Stimulated activated CD8-positive, alpha-beta memory T cell treated with anti-CD3 and anti-CD28 coated beads, Interleukin-4, amount 100 ng/mL, for 48 hours (primary cell): ENCODE results near the gene WDR45.
A peak's percentile ranks its signal among the peaks of the same experiment; 100 is the strongest.

Source experiments
- DNase-seq: peaks from one replicate; pipeline ENCODE4 v3.0.0-alpha.2; 2020

WDR45 gene

DNA sequence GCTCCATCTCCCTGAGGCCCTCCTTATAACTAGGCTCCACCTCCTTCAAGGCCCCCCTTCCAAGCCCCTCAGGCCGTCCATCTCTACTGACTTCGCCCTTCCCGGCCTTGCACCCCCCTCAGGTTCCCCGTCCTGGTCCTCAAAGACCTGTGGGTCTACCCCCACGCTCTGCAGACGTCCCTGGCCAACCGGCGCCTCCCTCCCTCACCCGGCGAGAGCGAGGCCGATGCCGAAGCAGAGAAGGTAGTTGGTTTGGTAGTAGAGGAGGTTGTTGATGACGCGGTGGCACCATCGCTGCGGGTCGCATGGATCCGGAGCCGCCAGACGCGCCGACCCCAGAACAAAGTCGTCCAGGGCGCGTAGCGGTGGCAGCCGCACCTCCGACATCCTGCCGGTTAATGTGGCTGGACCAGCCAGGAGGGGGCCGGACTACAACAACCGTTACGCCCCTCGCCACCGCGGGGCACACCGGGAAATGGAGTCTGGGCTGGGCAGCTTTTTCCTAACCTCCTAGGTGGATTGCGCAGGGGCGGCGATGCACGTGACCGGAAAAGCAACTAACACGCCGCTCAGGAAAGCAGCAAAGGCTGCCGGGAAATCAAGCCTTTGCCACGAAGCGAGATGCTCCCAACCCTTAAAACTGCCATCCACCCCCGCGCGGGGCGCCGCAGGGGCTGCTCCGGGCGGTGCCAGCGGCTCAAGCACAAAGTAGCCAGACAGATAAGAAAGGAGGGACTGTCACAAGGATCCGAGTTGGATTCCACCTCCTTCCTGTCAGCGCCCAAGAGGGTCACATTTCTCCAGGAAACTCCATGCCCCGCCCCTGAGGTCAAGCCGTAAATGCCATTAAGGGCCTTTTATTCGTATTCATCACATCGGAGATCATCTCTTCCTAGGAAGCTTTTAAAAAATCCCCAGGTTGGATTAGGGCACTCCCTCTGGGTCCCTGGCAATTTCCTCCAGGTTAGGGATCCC, 5.8 kb downstream of the WDR45 start, which contains the start of gene PRAF2:
PRAF2 (minus strand) TSS at position 402 of the 975 bp plus-strand sequence; CDS start at position 387, 15 bp downstream.
- DNase-seq, result peak; percentile 90

DNA sequence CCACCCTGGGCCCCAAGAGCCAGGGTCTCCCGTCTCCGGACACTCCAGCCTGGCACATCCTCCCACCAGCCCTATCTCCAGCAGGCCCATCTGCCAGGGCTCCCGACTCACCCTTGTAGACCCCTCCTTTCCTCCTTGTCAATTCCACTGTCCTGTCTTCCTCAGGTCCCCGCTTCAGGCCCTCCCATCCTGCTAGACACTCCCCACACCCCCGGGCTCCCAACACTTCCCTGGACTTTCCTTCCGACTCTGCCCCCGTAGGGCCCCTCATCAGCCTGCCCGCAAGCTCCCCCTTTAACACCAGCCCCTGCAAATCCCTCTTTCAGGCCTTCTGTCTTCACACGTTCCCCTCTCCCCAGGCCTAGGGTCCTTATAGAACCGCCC, 7.0 kb downstream of the WDR45 start:
- DNase-seq, result no peak

DNA sequence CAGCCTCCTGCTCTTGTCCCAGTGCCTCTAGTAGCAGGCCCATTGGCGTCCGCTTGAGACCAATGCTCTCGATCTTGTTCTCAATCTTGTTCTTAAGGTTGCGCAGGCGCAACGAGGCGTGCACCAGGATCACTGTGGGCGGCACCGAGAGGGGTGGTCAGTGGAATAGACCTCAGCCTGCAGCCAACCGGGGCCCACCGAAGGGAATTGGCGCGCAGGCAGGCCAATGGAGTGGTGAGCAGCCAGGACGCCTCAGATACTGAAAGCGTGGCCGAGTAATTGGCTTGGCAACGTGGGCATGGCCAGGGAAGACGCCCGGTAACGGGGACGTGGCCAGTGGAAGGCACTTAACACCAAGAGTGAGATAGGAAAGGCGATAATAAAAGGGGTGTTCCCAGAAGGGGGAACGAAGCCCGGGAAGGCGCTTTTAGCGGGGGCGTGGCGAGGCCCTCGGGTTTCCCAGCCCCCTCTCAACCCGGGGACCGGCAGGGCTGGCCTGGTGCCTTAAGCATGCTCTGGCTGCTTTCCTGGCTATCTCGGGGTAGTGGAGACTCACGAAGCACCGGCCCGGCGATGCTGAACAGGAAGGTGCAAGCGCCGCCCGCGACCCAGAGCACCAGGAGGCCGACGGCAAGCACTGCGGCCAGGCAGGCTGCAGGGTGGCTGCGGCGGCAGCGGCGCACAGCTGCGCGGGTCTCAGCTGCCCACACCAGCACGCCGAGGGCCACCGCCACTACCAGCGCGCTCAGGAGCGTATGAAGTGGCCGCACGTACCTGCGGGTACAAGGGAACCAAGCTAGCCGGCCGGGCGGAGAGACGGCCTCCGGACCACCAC, 7.6 kb downstream of the WDR45 start:
- DNase-seq, result no peak

DNA sequence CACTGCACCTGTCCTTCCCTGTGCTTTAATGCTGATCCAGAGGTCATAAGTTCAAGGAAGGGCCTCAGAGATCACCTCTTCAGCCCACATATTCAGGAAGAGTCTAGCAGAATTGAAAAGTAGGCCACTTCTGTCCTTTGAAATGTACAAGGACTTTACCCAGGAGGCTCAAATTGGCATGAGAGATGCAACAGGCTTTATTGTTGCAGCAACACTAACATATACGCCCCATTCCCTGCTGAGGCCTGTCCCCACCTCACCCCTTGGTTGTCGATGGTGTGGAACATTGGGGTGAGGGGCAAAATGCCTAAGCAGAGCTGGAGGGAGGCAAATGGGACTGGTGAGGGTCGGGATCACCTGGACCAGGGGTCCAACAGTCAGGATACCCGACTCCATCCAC, 8.7 kb downstream of the WDR45 start:
- no peak for DNase-seq

DNA sequence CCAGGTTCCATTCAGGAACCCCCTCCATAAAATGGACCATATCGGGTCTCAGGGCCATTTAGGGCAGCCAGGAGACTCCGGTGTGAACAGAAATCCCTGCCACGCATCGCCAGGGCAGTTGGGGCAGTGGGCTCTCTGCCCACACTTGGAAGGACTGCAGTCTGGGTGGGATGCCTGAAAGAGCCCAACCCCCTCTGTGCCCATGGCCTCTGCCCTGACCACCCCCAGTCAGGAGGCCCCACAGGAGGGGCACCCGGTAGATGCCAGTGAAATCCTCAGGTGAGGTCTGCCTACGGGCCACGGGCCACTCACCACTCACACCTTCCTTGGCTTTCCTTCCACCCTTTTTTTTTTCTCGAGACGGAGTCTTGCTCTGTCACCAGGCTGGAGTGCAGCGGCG, 10.6 kb downstream of the WDR45 start:
- DNase-seq, result no peak

DNA sequence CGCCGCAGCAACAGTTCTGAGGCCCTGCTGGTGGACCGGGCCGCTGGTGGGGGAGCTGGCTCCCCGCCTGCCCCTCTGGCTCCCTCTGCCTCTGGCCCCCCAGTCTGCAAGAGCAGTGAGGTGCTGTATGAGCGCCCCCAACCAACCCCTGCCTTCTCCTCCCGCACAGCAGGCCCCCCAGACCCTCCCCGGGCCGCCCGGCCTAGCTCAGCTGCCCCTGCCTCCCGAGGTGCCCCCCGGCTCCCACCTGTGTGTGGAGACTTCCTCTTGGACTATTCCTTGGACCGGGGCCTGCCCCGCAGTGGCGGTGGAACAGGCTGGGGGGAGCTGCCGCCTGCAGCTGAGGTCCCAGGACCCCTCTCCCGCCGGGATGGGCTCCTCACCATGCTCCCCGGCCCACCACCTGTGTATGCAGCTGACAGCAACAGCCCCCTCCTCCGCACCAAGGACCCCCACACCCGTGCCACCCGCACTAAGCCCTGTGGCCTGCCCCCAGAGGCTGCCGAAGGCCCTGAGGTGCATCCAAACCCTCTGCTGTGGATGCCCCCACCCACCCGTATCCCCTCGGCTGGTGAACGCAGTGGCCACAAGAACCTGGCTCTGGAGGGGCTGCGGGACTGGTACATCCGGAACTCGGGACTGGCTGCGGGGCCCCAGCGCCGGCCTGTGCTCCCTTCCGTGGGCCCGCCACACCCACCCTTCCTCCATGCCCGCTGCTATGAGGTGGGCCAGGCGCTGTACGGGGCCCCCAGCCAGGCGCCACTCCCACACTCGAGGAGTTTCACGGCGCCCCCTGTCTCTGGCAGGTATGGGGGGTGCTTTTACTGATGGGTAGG, 12.2 kb downstream of the WDR45 start:
- no peak for DNase-seq

DNA sequence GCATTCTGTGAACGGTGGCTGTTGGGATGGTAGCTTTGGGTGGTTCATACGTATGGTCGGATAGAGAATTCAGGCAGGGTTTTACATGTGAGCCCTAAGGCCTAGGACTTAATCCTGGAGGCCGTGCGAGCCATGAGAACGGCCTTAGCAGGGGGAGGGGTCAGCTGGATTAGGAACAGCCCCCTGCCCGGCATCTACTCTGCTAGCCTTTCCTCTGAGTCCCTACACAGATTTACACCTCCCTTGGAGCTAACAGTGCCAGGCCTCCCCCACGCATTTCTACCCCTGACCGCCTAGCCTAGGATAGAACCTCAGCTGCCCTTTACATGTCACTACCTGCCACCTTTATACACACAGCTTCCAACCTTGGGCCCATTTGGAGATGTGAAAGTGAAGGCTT, 13.0 kb downstream of the WDR45 start:
- no peak for DNase-seq

DNA sequence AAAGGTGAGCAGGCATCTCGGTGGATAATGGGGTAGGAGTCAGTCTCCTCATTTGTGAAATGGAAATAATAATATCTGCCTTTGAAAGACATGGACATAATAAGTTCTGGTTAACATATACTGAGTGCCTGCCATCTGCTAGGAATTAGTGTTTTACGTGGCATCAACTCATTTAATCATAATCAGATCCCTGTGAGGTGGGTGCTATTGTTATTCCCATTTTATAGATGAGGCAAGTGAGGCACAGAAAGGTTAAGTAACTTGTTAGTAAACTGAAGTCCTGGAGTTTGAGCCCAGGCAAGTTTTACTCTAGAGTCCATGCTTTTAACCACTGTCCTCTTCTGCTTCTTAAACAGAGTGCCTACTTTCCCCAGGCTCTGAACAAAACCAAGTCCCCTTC, 13.4 kb downstream of the WDR45 start:
- DNase-seq, result no peak

DNA sequence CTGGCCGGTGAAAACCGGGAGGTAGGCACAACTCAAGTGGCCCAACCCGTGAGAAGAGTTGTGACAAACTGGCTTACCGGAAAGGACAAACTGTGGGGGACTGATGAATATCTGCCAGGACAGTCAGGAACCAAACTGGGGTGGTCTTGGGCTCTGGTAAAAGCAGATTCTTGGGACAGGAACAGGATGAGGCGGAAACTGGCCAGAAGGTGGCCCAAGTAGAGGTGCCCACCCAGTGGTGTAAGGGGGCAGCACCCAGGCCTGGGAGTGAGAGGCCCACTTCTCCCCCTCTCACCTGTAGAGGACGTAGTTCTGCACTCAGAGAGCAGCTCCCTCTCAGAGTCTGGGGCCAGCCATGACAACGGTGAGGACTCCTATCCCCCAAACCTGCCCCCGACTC, 15.0 kb downstream of the WDR45 start:
- DNase-seq, result no peak

DNA sequence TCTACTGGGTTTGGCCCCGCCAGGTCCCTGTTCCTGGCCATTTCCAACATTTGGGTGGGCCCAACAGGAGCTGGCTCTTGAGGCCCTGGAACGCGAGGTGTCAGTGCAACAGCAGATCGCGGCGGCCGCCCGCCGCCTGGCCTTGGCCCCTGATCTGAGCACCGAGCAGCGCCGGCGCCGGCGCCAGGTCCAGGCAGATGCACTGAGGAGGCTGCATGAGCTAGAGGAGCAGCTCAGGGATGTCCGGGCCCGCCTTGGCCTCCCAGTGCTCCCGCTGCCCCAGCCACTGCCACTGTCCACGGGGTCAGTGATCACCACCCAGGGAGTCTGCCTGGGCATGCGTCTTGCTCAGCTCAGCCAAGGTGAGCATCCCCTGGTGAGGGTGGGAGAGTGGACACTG, 15.4 kb downstream of the WDR45 start:
- no peak for DNase-seq

DNA sequence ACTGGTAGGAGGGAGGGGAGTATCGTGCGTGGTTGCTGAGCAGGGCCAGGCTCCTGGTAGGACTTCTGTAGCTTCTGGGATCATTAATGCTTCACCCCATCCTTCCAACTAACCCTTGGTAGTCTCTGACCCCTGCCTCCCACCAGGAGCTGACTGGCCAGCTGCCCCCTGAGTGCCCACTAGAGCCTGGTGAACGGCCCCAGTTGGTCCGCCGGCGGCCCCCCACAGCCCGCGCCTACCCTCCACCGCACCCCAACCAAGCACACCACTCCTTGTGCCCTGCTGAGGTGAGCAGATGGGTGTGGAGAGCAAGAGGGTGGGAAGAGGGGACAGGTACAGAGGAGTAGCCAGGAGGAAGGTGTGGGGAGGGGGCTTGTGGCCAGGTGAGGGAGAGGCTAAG, 16.0 kb downstream of the WDR45 start:
- no peak for DNase-seq

DNA sequence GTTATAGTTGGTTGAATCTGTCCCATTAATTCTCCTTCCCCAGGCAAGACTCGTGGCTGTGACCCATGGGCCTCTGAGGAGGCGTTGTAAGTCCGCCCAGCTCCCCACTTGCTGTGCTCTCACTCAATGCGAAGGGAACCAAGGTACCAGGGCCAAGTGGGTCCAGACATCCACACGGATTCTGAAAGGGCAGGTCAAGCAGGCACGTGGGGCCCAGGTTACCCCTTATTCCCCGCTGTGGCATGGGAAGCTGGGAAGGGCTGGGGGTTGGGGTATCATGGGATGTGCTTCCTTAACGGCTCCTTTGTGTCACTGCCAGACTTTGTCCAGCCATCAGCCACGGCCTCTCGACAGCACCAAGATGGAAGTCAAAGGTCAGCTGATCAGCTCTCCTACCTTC, 17.8 kb downstream of the WDR45 start:
- DNase-seq, result no peak

DNA sequence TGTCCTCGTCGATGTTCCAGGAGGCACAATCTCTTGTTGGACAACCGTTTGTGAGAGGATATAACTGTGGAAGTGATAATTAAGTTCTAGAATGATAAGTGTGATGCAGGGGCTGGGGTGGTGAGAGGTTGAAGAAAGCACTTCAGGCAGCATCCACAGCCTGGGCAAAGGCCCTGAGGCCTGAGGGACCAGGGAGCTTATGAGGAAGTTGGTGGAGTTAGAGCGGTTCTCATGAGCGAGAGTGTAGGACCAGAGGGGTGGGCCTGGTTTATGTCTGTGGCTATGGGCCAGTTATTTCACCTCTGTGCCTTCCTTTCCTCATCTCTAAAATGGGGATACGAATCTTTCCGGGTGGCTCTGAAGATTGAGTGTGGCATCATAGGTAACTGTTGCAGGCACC, 18.2 kb downstream of the WDR45 start:
- DNase-seq, result no peak

DNA sequence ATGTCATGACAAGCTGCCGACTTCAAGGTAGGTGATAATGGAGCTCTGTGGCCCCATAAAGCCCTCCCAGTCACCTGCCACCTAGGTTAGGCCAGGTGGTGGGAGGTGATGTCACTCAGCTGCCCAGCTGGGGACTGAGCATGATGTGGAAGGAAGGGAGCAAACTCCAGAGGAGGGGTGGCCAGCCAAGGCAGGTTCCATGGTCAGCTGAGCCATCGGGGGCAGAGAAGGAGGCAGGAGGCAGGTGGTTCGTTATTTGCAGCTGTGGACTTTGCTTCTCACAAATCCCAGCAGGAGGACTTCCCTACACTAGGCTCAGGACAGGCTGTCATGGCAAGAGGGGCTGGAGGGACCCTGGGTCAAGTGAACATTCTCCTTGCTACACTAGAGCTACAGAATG, 18.8 kb downstream of the WDR45 start:
- DNase-seq, result no peak

DNA sequence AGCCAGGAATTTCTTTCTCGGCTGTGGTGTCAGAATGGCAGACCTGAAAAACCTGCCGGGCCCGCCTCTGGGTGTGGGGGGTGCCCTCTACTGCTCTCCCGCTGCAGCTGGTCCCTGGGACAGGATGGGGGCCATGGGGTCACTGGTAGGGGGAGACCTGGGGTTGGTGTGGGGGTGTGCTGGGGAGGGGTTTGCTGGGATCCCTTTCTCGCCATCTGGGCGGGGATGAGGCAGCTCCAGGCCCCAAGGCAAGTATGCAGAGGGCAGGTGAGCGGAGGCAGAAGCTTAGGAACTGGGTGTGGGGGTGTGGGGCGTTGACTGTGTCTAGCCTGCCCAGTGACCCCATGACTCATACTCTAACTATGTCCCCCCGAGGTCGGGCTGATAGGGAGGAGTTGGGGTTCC, 20.0 kb downstream of the WDR45 start:
- no peak for DNase-seq

DNA sequence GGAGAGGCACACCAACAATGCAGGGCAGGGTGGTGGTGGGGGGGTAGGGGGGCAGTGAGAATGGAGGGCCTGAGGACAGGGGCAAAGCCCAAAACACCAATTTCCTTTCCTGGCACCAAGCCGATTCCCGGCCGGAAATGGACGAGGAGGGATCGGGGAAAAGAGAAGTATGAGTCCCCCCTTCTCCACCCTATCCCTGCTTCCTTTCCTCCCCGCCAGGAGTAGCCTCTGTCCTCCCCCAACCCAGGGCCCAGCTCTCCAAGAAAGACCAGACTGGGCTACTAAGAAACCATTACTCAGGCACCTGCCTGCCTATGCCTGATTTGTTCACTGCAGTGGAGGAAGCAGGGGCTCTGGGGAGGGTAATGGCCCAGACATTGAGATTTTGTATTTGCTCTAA, 20.5 kb downstream of the WDR45 start:
- DNase-seq, result no peak

DNA sequence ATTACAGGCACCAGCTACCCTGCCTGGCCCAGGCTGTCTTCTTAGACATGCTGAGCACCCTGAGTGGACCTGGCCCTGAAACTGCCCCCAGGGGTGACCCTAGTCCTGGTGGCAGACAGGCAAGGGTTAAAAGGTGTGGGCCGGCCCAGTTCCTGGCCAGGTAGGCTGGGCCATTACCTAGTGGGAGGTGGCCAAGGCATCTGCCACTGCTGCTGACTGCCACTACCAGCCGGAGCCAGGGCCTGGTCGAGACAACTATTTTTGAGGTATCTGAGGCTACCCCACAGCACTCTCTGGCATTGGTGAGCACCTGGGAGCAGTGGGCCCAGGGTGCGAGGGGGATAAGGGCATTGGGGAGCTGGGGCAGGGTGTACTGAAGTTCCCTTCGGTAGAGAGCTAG, 20.9 kb downstream of the WDR45 start, which contains the start of gene CCDC120:
CCDC120 (plus strand) TSS at position 206 of the 400 bp plus-strand sequence. CDS start 3,043 bp downstream, outside the sequence.
- DNase-seq, result no peak

DNA sequence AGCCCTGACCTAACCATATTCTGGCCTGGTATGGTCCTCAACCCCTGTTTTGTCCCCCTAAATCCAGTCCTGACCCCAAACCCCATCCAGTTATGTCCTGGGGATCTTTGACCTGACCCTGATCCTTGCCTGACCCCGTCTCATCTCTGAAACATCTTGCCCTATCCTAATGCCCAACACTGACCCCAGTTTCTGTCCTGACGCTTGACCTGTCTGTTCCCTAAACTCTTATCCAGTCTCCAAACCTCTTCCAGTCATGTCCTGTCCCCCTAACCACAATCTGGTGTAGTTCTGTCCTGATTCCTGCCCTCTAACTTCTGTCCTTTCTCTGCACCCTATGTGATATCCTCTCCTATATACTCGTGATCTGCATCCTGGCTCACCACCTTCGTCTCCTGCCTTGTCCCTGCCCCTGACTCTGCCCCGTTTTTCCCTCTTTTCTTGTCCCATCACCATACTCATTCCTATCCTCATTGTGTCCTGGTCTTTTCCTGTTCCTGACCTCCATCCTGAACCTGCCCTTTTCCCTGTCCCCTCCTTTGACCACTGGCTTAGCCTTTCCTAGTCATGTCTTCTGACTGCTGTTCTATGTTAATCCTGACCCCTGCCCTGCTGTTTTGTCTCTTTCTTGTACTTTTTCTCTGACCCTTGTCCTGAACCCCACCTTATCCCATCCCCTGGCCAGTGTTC, 25.5 kb downstream of the WDR45 start:
- no peak for DNase-seq

DNA sequence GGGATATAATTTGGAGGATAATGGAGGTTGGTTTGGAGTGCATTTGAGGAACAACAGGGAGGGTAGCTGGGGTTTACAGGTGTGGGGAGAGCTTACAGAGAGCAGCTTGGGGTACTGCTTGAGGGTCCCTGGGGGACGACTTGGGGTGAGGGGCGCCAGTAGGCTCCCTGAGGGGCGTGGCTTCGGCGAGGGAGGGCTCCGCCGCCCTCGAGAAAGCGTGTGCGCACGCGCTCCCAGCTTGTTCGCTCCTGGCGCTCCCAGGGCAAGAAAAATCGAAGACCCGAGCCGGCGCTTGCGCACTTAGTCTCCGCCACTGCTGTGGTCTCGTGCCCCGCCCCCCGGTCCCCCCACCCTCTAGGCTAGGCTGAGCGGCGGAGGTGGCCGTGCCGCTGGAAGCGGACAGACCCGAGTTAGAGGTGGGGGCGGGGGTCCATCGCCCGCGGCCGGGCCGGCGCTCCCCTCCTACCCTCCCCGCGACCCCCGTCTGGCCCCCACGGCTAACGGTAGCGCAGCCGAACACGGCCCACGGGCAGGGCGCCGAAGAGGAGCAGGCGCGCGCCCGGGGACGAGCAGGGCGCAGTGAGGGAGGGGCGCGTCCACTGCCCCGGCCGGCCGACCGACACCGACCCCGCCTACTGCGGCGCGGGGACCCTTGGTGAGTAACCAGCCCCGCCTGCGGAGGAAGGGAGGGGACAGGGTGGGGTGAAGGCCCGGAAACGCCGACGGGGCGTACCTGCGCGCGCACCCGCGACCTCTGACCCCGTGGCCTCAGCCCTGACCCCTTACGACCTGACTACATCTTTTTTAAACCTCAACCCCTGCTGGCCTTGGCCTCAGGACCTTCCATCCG, 26.2 kb downstream of the WDR45 start:
- DNase-seq, result peak; percentile 75

DNA sequence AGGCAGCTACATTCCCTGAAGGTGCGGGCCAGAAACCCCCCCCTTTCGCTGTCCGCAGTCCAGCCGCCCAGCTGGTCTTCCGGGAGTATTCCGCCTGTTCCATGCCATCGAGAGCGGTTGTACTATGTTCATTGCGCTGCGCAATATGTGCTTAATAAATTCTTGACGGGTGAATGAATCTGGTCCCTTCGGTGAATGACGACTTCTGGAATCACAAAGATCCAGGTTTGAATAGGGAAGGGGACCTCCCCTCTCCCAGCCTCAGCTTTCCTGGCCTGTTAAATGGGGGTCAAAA, 35.8 kb downstream of the WDR45 start:
- no peak for DNase-seq

DNA sequence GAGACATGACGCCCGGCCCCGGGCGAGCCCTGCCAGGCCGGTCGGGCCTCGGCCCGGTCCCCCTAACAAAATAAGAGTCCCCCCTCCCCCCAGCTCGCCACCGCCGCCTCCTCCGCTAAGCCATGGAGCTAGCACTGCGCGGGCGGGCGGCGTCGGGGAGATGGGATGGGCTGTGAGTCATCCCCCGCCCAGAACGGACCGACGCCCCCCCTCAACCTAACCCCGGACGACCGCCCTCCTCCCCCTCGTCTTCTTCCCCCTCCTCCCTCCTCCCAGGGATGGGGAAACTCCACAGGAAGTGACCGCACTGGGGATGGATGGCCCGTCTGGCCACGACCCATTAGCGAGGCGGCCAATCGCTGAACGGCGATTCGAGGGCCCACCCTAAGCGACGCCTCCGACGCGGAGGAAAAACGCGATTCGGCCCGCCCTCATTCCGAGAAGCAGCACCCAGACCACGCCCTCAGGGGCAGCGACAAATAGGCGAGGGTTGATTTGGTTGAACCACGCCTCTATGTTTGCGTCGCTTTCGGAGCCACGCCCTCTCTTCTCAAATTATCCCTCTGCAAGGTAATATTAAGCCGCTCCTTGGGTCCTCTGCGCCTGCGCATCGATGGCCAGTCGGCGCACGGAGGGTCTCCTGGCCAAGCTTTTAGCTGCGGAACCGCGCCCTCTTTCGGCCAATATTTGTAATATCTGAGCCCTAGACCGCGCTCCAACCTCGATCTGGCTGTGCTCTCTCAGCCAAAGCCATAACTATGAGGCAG, 36.3 kb downstream of the WDR45 start, which contains the start of gene TFE3:
TFE3 (minus strand) TSS at position 138 of the 767 bp plus-strand sequence; CDS start at position 7, 131 bp downstream.
- DNase-seq, result peak; percentile 95
